IPS-15b (cell line): ENCODE data around the gene CEP85.
A peak's percentile ranks its signal among the peaks of the same experiment; 100 is the strongest.

Experiments used
- H3K27me3 ChIP-seq: one replicate; pipeline ENCODE4 v1.6.1; 2013; ENCODE audit warnings: low read length; ENCODE audit not compliant: control insufficient read depth, insufficient read depth
- H3K36me3 ChIP-seq: one replicate; pipeline ENCODE4 v1.6.1; 2013; ENCODE audit warnings: low read length; ENCODE audit not compliant: control insufficient read depth, insufficient read depth
- H3K4me1 ChIP-seq: one replicate; pipeline ENCODE4 v1.6.1; 2013; ENCODE audit warnings: mild to moderate bottlenecking, low read length; ENCODE audit not compliant: control insufficient read depth, insufficient read depth
- H3K4me3 ChIP-seq: one replicate; pipeline ENCODE4 v1.5.1; 2013; ENCODE audit warnings: low read depth, low read length
- H3K9ac ChIP-seq: one replicate; pipeline ENCODE4 v1.6.1; 2013; ENCODE audit warnings: low read depth, mild to moderate bottlenecking, low read length
- H3K9me3 ChIP-seq: one replicate; pipeline ENCODE4 v1.6.1; 2013; ENCODE audit warnings: mild to moderate bottlenecking, low read length; ENCODE audit not compliant: control insufficient read depth, insufficient read depth

The CEP85 gene

GRCh38 chr1:26315874-26316850, 82.2 kb downstream of the CEP85 start:
- no peak overlapping the region for H3K4me3 ChIP-seq
- peaks cover 8% of the 10 kb centered on the region for H3K4me1 ChIP-seq
- H3K27me3 ChIP-seq = no peaks in the 10 kb centered on the region
- no peaks in the 10 kb centered on the region for H3K9me3 ChIP-seq
- H3K9ac ChIP-seq = no peak overlapping the region
- peaks cover 3% of the 10 kb centered on the region for H3K36me3 ChIP-seq

DNA sequence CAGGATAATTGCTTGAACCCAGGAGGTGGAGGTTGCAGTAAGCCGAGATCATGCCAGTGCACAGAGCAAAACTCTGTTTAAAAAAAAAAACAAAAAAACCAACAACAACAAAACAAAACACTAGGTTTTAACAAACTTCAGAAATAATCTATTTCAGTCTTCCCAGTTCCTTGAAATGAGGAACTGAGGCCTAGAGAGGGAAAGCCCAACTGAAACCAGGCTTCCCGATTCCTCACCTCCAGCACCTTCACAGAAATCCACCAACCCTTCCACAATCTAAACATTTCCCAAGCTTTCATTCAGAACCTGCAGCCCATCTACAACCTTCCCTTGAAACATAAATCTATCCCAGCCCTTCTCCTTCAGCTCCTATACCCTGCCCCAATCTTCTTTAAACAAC, 83.1 kb downstream of the CEP85 start:
- Histone ChIP-seq H3K36me3 (peaks cover 3% of the 10 kb centered on the region), H3K9ac (peak overlapping the region; percentile 70), H3K4me3 (no peak overlapping the region), H3K4me1 (peaks cover 8% of the 10 kb centered on the region), H3K27me3 (no peaks in the 10 kb centered on the region), H3K9me3 (no peaks in the 10 kb centered on the region)

GRCh38 chr1:26317612-26318337, 83.8 kb downstream of the CEP85 start, which contains the start of gene CD52:
TSS of gene CD52 (plus strand) at chr1:26317958. CDS start at chr1:26318018, 60 bp downstream.
- Histone ChIP-seq H3K9ac (peak within 1 kb of the TSS; percentile 70), H3K9me3 (no peaks in the 10 kb centered on the region), H3K4me1 (peaks cover 8% of the 10 kb centered on the region), H3K27me3 (no peaks in the 10 kb centered on the region), H3K4me3 (no peak within 1 kb of the TSS), H3K36me3 (peaks cover 3% of the 10 kb centered on the region)

DNA sequence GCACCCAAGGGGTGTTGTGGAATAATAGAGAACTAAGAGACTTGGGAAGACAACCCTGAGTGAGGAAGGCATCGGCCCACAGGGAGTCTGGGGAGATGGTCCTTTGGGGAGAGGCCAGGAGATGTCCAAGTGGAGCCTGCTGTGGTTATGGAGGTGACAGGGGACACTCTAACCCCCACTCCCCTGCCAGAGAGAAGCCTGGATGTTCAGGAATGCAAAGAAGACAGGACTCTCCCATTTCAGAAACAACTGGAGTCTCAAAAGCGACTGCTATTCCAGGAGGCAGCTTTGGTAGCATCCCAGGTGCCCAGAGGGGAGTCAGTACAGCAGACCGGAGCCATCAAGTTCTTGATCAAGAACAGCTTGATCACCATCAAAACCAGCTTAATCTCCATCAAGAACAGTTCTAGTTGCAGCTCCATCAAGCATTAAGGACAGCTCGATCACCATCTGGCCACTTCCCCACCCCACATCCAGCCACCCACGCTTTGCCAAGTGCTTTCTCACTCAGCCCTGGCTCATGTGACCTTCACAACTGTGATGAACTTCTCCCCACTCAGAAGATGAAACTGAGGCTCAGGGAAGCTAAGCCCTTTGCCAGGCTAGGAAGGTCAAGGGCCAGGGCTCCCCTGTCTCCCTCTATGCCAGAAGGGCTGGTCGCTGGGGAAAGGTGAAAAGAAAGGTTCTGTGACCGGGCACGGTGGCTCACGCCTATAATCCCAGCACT, 84.5 kb downstream of the CEP85 start:
- H3K36me3 ChIP-seq = peaks cover 3% of the 10 kb centered on the region
- H3K4me3 ChIP-seq = no peak overlapping the region
- H3K4me1 ChIP-seq = peaks cover 8% of the 10 kb centered on the region
- H3K9me3 ChIP-seq = no peaks in the 10 kb centered on the region
- H3K9ac ChIP-seq = peak overlapping the region; percentile 70
- no peaks in the 10 kb centered on the region for H3K27me3 ChIP-seq

DNA sequence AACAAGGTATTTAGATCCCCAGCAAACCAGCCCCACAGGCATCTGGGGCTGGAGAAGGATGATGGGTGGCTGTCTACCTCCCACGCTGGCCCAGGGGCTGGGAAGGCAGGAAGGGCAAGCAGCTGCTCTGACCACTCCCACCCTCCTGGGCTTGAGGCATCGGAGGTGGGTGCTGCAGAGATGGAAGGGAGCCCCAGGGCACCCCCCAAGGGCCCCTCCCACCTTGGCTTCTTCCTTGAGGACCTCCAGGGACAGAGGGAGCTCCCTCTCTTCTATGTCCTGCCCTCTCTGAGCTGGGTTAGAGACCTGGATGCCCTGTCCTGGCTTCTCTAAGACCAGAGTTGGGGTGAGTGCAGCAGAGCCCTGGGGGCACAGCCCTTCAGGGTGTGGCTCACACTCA, 86.9 kb downstream of the CEP85 start:
- Histone ChIP-seq H3K27me3 (no peaks in the 10 kb centered on the region), H3K36me3 (peaks cover 8% of the 10 kb centered on the region), H3K9ac (no peak overlapping the region), H3K9me3 (no peaks in the 10 kb centered on the region), H3K4me1 (peaks cover 8% of the 10 kb centered on the region), H3K4me3 (no peak overlapping the region)

DNA sequence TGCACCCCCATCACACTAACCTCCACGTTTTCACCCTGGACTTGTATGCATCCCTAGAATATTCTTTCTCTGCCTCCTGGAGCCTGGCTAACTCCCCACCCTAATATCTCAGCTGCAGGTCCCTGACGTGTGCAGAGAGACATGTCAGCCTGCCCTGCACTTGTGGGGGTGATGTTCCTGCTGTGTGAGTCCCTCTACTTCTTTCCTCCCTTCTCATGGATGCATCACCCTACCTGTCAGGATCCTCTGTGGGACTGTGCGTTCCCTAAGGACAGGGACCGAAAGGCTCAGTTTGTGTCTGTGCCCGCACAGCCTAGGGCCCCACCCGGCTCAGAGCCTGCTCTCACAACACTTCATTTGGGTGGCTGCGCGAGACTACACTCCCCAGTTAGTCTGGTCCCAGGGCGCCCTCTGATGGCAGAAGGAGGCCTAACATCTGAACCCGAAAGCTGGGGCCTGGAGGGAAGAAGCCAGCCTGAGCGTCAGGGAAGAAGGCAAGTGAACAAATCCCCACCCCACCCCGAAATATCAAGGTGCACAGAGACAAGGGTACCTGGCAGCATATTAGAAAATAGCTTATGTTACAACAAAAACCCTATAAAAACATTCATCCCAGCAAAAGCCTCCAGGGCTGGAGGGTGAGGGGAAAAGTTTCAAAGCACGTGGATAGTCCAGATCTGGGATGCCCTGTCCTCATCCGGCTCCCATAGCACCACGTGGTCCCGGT, 87.5 kb downstream of the CEP85 start:
- Histone ChIP-seq H3K27me3 (no peaks in the 10 kb centered on the region), H3K9me3 (no peaks in the 10 kb centered on the region), H3K9ac (no peak overlapping the region), H3K36me3 (peaks cover 8% of the 10 kb centered on the region), H3K4me3 (no peak overlapping the region), H3K4me1 (peaks cover 7% of the 10 kb centered on the region)

DNA sequence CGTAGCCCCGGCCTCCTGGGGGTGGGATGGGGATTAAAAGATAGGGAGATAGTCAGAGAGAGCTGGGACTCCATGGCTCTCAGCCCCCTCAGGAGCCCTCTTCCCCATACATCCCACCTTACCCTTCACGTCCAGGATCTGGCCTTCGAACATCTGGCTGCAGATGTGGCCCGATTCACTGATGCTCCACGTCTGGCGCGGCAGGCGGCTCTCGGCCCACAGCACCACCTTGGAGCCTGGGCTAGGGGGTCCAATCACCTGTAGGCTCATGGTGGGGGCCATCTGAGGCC, 88.0 kb downstream of the CEP85 start:
- peaks cover 6% of the 10 kb centered on the region for H3K4me1 ChIP-seq
- H3K27me3 ChIP-seq = no peaks in the 10 kb centered on the region
- peaks cover 8% of the 10 kb centered on the region for H3K36me3 ChIP-seq
- no peak overlapping the region for H3K4me3 ChIP-seq
- H3K9me3 ChIP-seq = no peaks in the 10 kb centered on the region
- H3K9ac ChIP-seq = no peak overlapping the region

GRCh38 chr1:26323382-26323781, 89.4 kb downstream of the CEP85 start:
- H3K9me3 ChIP-seq = no peaks in the 10 kb centered on the region
- H3K36me3 ChIP-seq = peaks cover 14% of the 10 kb centered on the region
- H3K4me1 ChIP-seq = no peaks in the 10 kb centered on the region
- no peak overlapping the region for H3K9ac ChIP-seq
- no peak overlapping the region for H3K4me3 ChIP-seq
- H3K27me3 ChIP-seq = no peaks in the 10 kb centered on the region

- Histone ChIP-seq H3K36me3 (peaks cover 16% of the 10 kb centered on the region), H3K9ac (no peak overlapping the region), H3K4me1 (no peaks in the 10 kb centered on the region), H3K27me3 (no peaks in the 10 kb centered on the region), H3K4me3 (no peak overlapping the region), H3K9me3 (no peaks in the 10 kb centered on the region)
Observed at GRCh38 chr1:26324550-26324949, 90.5 kb downstream of the CEP85 start.

DNA sequence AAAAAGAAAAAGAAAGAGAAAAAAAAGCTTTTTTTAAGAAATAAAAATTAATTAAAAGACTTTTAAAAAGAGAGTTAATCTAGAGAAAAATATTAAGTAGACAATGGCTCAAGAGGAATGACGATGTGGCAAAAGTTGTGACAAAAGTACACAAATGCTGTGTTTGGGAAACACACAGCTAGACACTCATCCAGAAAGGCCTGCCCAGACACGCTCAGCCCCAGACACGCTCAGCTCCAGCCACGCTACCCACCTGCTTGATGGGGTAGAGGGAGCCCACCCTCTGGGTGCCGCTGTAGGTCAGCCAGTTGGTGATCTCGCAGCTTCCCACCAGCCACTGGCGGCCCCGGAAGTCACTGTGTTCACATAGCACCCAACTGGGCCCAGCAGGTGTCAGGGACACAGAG, 94.0 kb downstream of the CEP85 start:
- peaks cover 17% of the 10 kb centered on the region for H3K36me3 ChIP-seq
- H3K4me1 ChIP-seq = no peaks in the 10 kb centered on the region

More for the DNA sequence above, 94.0 kb downstream of the CEP85 start:
- Histone ChIP-seq H3K27me3 (no peaks in the 10 kb centered on the region), H3K9ac (no peak overlapping the region), H3K9me3 (no peaks in the 10 kb centered on the region), H3K4me3 (no peak overlapping the region)
